HepG2 (cell line): ENCODE results near the gene BCAS4. TPM values are rescaled to one million over a fixed set of nuclear protein-coding genes. Genes with fewer than 3 reads are reported as not detected.
A peak's percentile ranks its signal among the peaks of the same experiment; 100 is the strongest.
"Not testable (repeated sequence)": the region's sequence is repeated elsewhere in the genome, so short reads cannot be mapped to it uniquely, and the experiment has no call there.

Experiments used
- ATAC-seq: fragments of 200-7000 bp; cut with Tn5 transposase; 3 replicates; pipeline ENCODE4 v1.9.1; 2020; ENCODE audit warnings: mild to moderate bottlenecking, moderate library complexity
- BruUV-seq: library from RNA; stranded (reverse); fragments of 400-500 nt; replicated peaks from 2 replicates; lab custom pipeline; 2021; lab: Mats Ljungman, UMichigan
- CTCF ChIA-PET: fragments of 300-600 bp; formaldehyde crosslinking; extraction: SDS; loops from one replicate; lab custom pipeline; 2021; ENCODE audit warnings: low total read pairs, inconsistent platforms, low intra/inter-chr PET ratio; lab: Yijun Ruan, JAX
- POLR2A ChIA-PET: fragments of 350-600 bp; sonication (Branson Sonifier 250); formaldehyde crosslinking; loops from one replicate; lab custom pipeline; 2020; ENCODE audit warnings: antibody characterized with exemption, inconsistent platforms; lab: Yijun Ruan, JAX
- DNase-seq: peaks from one replicate; pipeline ENCODE4 v3.0.0-alpha.2; 2015; ENCODE audit warnings: low spot score
- FAIRE-seq: peaks from 3 replicates; lab custom pipeline; 2011; peaks lifted over from hg19 to GRCh38; lab: Jason Lieb, UNC
- H2AFZ ChIP-seq: one replicate; pipeline ENCODE4 v1.6.1; 2011; ENCODE audit warnings: low read length, inconsistent platforms
- H3K27ac ChIP-seq: fragments of 300-600 bp; 3 replicates; pipeline ENCODE4 v1.8.0; 2011; ENCODE audit warnings: mixed run types, mild to moderate bottlenecking, mixed read lengths, low read length, inconsistent platforms; ENCODE audit not compliant: insufficient read depth; ENCODE audit errors: extremely low read length
- H3K27me3 ChIP-seq, 2 experiments: fragments of 200-600 bp in 1 of 2; 2 replicates in 1 of 2; 3 replicates in 1 of 2; pipeline versions ENCODE4 v1.6.0 to v1.8.0; 2011; ENCODE audit warnings: low read length in 2 of 2, mild to moderate bottlenecking in 2 of 2, moderate library complexity in 2 of 2, inconsistent platforms in 1 of 2; ENCODE audit not compliant: insufficient read depth in 2 of 2, control insufficient read depth in 1 of 2
- H3K36me3 ChIP-seq, 2 experiments: fragments of 200-600 bp in 1 of 2; replicated peaks in 1 of 2; 2 replicates in 1 of 2; 3 replicates in 1 of 2; pipeline versions ENCODE4 v1.5.1 to v1.8.0; 2011; ENCODE audit warnings: low read length in 2 of 2, inconsistent platforms in 1 of 2; ENCODE audit not compliant: insufficient read depth in 2 of 2, control insufficient read depth in 1 of 2
- H3K4me1 ChIP-seq: 2 replicates; pipeline ENCODE4 v1.5.1; 2012; ENCODE audit warnings: low read length, inconsistent platforms; ENCODE audit not compliant: insufficient read depth
- H3K4me2 ChIP-seq: 2 replicates; pipeline ENCODE4 v1.6.0; 2011; ENCODE audit warnings: low read depth, low read length, inconsistent platforms
- H3K4me3 ChIP-seq, 3 experiments: fragments of 200-600 bp in 1 of 3; sonication (generic), shearing (Covaris generic) in 1 of 3; replicated peaks in 1 of 3; 2 replicates each; pipeline ENCODE4 v1.5.1; 2011 to 2016; ENCODE audit warnings: low read length in 3 of 3, inconsistent platforms in 2 of 3, low read depth in 2 of 3, mild to moderate bottlenecking in 2 of 3, control low read depth in 1 of 3, mixed read lengths in 1 of 3; ENCODE audit not compliant: insufficient read depth in 1 of 3
- H3K79me2 ChIP-seq: one replicate; pipeline ENCODE4 v1.6.1; 2011; ENCODE audit warnings: low read length, inconsistent platforms; ENCODE audit not compliant: insufficient read depth
- H3K9ac ChIP-seq: 2 replicates; pipeline ENCODE4 v1.6.0; 2011; ENCODE audit warnings: mild to moderate bottlenecking, low read depth, low read length, inconsistent platforms; ENCODE audit not compliant: insufficient read depth
- H3K9me3 ChIP-seq: 2 replicates; pipeline ENCODE4 v1.5.1; 2012; ENCODE audit warnings: mild to moderate bottlenecking, low read length
- H4K20me1 ChIP-seq: 2 replicates; pipeline ENCODE4 v1.6.0; 2011; ENCODE audit warnings: inconsistent platforms, mild to moderate bottlenecking, low read length, moderate library complexity; ENCODE audit not compliant: insufficient read depth
- CREB1 ChIP-seq, 2 experiments: fragments of 450-650 bp in 1 of 2; IDR thresholded peaks; 2 replicates each; pipeline ENCODE4 v1.6.1; 2016 to 2017; ENCODE audit warnings: control low read depth in 1 of 2, mild to moderate bottlenecking in 1 of 2, missing compliant biosample characterization in 1 of 2, missing genetic modification characterization in 1 of 2
- TARDBP ChIP-seq: sonication (generic); formaldehyde crosslinking; IDR thresholded peaks from 2 replicates; pipeline ENCODE4 v1.8.0; 2022; ENCODE audit warnings: mild to moderate bottlenecking, missing genetic modification reagents
- WGBS: methylation state at CpG from one replicate; pipeline ENCODE4 v1.1.6; 2017; ENCODE audit warnings: low lambda C conversion rate; 5-methylcytosine and 5-hydroxymethylcytosine counted together
- in situ Hi-C: cut with HindIII; loops from 2 replicates; pipeline ENCODE4 v1.10.0; 2017; ENCODE audit warnings: low pct_unique_long_range_greater_than_20kb; ENCODE audit not compliant: extremely low pct_ligation_motif_present
- intact Hi-C: fragments of 100-400 bp; cut with micrococcal nuclease; formaldehyde crosslinking; loops from one replicate; pipeline ENCODE4 v1.10.0; 2022; ENCODE audit not compliant: unreplicated experiment
- polyA plus RNA-seq, 8 experiments: library from polyadenylated mRNA; depleted of rRNA in 3 of 8; stranded (reverse) in 7 of 8; unstranded in 1 of 8; fragments of >200 nt; fragmentation: Illumina TruSeq in 4 of 8; extraction: Trizol in 4 of 8; gene quantifications; 2 replicates each; pipeline versions ENCODE4 v1.2.1 to v1.2.3, GENCODE V29; 2011 to 2016; ENCODE audit warnings: low read depth in 4 of 8, missing spikeins in 1 of 8, mixed read lengths in 1 of 8; ENCODE audit not compliant: insufficient read depth in 1 of 8
- total RNA-seq, 5 experiments: library from RNA; depleted of rRNA; stranded (reverse); fragments of >200 nt; fragmentation: Illumina TruSeq; extraction: Trizol; gene quantifications; 2 replicates each; pipeline ENCODE4 v1.2.3, GENCODE V29; 2016; ENCODE audit warnings: low read depth in 1 of 5
- TF ChIP-seq, protein P1 (sequence below): sonication (generic); formaldehyde crosslinking; IDR thresholded peaks from 2 replicates; pipeline ENCODE4 v1.5.0; 2020; ENCODE audit warnings: mild to moderate bottlenecking, missing genetic modification reagents

The BCAS4 gene
- total and polyA plus RNA-seq, 2 of the 13 experiments (the other 11 are each of a cell fraction or from before 2014, with no cell fraction given) = 7.2 to 8.0 TPM

DNA sequence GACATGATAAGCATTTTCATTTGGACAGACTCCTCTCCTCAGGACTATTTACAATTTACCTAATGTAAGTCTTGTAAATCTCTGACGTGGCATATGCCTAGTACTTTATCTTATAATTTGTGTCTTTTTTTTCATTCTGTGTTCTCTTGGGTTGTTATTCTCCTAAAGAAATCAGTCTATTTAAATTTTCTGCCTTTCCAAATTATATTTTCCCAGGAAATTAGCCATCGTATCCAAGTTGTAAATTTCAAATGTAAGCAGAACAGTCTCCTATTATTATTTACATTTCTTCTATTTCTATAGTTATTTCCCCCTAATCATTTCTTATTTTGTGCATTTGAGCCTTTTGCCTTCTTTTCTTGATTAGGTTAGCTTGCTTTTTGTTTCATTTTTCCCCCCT lies 17.5 kb upstream of the BCAS4 start:
- no peaks in the 10 kb centered on the region; the same call in 1 of the 2 replicates for H3K4me1 ChIP-seq
- 8% methylated on average over 2 of the region's 2 CpGs for WGBS
- DNase-seq (no peak), ATAC-seq (no peak), FAIRE-seq (no peak)
- H3K79me2 ChIP-seq = no peaks in the 10 kb centered on the region
- H2AFZ ChIP-seq = no peak overlapping the region
- H3K36me3 ChIP-seq = no peaks in the 10 kb centered on the region
- TF ChIP-seq TARDBP (CRISPR knock-in tag) (no peak), CREB1 (IDR thresholded peaks at IDR 0.05) (0 out of 2 replicates have a peak, but pooled peaks have one; percentile 38), CREB1 (CRISPR knock-in tag; IDR thresholded peaks at IDR 0.05) (no peak)
- ChIA-PET POLR2A (interaction anchor here (1.2 kb wide), 1 partner anchor 13 kb away, joined by 3 read pairs; no protein-coding TSS in a partner anchor), CTCF (no interaction called here)
- in situ Hi-C loops (loop anchor here (25.0 kb wide), 1 partner anchor 535 kb away; no protein-coding TSS in a partner anchor), intact Hi-C loops (no loop called here)
- no peak overlapping the region for H3K9ac ChIP-seq
- no peak overlapping the region for H3K4me3 ChIP-seq
- H4K20me1 ChIP-seq = no peaks in the 10 kb centered on the region
- 0 out of 5 replicates have a peak, but pooled peaks cover 0 to 3% of the 10 kb centered on the region in 2 experiments for H3K27me3 ChIP-seq
- no peak overlapping the region for H3K4me2 ChIP-seq
- no TSS peak for BruUV-seq
- H3K27ac ChIP-seq = no peak overlapping the region
- no peaks in the 10 kb centered on the region for H3K9me3 ChIP-seq

DNA sequence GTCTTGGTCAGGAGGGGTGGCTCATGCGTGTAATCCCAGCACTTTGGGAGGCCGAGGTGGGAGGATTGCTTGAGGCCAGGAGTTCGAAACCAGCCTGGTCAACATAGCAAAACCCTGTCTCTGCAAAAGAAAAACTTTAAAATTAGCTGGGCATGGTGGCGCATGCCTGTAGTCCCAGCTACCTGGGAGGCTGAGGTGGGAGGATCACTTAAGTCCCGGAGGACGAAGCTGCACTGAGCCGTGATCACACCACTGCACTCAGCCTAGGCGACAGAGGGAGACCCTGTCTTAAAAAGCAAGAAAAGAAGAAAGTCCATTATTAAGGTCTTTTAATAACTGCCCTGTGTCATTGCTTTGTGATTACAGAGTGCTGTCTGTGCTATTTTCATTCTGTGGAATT lies 15.9 kb upstream of the BCAS4 start:
- 71% methylated on average over 8 of the region's 8 CpGs for WGBS
- CTCF ChIA-PET = not testable (repeated sequence)

More for the DNA sequence above, 15.9 kb upstream of the BCAS4 start:
- ATAC-seq, H3K36me3 ChIP-seq, H3K4me3 ChIP-seq, FAIRE-seq, H4K20me1 ChIP-seq, intact Hi-C loops, H2AFZ ChIP-seq, DNase-seq, H3K27me3 ChIP-seq, H3K9me3 ChIP-seq, H3K4me1 ChIP-seq, BruUV-seq, H3K27ac ChIP-seq, H3K79me2 ChIP-seq, H3K9ac ChIP-seq, H3K4me2 ChIP-seq: not testable (repeated sequence)
- in situ Hi-C loops = loop anchor here (25.0 kb wide), 1 partner anchor 533 kb away; no protein-coding TSS in a partner anchor
- POLR2A ChIA-PET = interaction anchor here (1.2 kb wide), 1 partner anchor 9 kb away, joined by 4 read pairs; no protein-coding TSS in a partner anchor
- TF ChIP-seq, protein P1, sequence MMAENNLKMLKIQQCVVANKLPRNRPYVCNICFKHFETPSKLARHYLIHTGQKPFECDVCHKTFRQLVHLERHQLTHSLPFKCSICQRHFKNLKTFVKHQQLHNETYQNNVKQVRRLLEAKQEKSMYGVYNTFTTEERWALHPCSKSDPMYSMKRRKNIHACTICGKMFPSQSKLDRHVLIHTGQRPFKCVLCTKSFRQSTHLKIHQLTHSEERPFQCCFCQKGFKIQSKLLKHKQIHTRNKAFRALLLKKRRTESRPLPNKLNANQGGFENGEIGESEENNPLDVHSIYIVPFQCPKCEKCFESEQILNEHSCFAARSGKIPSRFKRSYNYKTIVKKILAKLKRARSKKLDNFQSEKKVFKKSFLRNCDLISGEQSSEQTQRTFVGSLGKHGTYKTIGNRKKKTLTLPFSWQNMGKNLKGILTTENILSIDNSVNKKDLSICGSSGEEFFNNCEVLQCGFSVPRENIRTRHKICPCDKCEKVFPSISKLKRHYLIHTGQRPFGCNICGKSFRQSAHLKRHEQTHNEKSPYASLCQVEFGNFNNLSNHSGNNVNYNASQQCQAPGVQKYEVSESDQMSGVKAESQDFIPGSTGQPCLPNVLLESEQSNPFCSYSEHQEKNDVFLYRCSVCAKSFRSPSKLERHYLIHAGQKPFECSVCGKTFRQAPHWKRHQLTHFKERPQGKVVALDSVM = peak; percentile 16; the same call in 1 of the 2 replicates
